HG03565 (cell line): Measurements from ENCODE around the gene TMEM184C.
A peak's percentile ranks its signal among the peaks of the same experiment; 100 is the strongest.

Experiments
- ATAC-seq: cut with Tn5 transposase; IDR thresholded peaks from one replicate; pipeline ENCODE4 v1.9.1; 2021; ENCODE audit warnings: mild to moderate bottlenecking, moderate library complexity; ENCODE audit not compliant: unreplicated experiment

The TMEM184C gene

DNA sequence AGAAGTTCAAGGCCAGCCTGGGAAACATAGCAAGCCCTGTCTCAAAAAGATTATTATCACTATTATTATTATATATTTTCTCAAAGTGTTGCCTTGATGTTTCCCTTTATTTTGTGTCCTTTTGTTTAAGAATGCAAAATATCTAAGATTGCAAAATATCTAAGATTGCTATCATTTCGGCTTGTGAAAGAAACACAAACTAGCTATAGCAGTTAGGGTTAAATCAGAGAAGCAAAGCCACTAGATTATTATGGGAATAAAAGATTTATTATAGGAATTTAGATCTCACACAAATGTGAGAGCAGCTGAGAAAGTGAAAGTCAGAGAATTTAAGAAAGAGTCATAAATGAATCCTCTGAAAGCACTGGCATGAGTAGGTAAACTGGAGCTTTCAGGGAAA lies 18.0 kb upstream of the TMEM184C start:
- no peak for ATAC-seq

DNA sequence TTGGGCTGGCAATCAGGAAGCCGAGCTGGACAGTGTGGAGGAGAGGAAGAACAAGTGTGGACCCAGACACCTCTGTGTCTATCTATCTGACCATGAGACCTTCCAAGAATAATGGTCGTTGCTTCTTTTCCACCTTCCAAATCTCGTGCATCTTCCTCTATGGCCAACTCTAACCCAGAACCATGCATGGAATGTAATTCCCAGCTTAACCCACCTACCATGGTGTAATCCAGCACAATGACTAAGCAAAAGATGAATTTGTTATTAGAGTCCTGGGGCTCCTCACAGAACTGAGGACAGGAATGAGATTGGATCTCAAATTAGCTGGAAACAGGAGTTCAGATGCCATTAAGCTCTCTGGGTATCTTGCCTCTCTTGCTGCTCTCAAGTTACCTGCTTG lies 17.4 kb upstream of the TMEM184C start:
- no peak for ATAC-seq

DNA sequence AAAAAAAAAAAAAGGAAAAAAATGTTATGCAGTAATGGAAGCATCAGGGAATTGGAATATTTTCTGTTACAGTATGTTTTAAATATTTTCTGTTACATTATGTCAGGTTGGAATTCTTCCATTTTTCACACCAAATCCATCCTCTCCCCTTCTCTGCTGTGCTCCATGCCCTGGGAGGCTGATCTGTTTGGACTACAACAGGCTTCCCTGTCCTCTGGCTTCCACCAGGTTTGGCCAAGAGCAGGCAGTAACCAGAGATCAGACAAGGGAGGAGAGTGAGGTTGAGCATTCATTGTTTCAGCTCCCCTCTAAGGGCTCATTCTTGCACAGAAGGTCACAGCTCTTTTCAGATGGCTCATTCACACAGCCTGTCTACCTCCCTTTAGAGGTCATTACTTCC lies 11.7 kb upstream of the TMEM184C start:
- ATAC-seq: no peak

GRCh38 chr4:147607471-147607870 lies 9.7 kb upstream of the TMEM184C start:
- ATAC-seq: no peak

DNA sequence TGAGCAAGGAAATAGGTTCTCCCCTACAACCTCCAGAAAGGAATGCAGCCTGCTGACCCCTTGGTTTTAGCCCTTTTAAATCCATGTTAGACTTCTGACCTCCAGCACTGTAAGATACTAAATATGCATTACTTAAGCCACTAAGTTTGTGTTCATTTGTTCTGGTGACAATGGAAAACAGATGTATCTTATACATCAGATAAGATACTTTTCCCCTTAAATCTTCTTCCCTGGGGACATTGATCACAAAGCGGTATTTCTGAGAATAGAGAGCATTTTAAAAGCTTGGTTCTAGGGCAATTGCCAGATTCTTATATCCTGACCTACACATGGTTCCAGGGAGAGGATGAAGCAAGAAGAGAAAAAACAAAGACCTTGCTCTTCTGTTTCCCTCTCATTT lies 6.5 kb upstream of the TMEM184C start:
- ATAC-seq: no peak

- no peak for ATAC-seq
Measured at GRCh38 chr4:147616849-147617172, 386 bp upstream of the TMEM184C start.

GRCh38 chr4:147617841-147618691 lies 869 bp downstream of the TMEM184C start:
- ATAC-seq: peak; percentile 5

DNA sequence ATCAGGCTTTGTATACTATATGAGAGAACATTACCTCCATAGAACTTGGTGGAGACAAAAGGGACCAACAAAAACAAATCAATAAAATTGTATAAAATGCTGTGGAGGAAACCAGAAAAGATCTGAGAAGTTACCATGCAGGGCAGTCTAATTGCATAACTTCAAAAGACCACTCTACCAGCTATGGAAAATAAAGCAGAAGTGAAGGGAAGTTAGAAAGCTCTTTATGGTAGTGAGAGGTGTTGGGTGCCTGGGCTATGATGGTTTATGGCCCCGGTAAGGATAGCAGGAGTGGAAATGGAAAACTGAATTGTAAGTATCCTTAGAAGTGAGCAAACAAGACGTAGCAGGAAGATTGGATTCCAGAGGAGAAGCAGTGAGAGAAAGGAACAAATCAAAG lies 3.1 kb downstream of the TMEM184C start:
- no peak for ATAC-seq

DNA sequence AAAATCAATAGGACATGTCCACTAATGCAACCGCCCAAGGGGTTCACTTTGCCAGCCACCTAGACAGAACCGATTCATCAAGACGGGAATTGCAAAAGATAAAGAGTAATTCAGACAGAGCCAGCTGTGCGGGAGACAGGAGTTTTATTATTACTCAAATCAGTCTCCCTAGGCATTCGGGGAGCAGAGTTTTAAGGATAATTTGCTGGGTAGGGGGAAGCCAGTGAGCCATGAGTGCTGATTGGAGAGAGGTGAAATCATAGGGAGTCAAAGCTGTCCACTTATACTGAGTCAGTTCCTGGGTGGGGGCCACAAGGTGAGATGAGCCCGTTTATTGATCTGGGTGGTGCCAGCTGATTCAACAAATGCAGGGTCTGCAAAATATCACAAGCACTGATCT lies 8.5 kb downstream of the TMEM184C start:
- no peak for ATAC-seq

DNA sequence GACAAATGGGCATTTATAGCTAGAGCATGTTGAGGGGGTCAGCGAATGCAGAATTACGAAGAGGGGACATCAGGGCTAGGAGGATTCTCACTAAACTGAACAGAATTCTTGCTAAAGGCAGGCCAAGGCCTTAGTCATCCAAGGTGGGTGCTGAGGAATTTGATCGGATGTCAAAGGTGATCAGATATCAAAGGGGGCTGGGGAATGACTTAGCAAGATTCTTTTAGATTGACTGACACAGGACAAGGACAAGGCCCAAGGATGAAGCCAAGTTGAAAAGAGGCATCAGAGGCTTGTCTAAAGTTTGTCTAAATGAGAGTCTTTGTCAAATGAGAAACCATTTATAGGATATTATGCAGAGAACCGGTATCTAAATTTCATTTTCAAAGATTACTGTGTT lies 9.7 kb downstream of the TMEM184C start:
- no peak for ATAC-seq

DNA sequence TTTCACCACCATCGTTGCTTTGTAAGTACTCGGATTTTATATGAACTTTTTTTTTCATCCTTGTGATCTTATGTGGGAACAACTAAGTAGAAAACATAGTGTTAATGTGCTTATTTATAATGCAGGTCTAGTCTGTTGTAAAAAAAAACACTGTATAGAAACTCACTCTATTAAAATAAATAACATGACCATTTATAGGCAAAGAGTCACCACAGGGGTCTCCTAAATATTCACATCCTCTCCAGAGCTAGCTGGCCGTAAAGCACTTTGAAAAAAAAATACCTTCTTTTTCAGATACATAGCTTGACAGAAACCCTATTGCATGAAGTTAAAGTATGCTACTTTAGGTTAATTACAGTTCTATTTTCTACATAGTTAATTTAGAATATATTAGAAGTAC lies 11.2 kb downstream of the TMEM184C start:
- no peak for ATAC-seq

DNA sequence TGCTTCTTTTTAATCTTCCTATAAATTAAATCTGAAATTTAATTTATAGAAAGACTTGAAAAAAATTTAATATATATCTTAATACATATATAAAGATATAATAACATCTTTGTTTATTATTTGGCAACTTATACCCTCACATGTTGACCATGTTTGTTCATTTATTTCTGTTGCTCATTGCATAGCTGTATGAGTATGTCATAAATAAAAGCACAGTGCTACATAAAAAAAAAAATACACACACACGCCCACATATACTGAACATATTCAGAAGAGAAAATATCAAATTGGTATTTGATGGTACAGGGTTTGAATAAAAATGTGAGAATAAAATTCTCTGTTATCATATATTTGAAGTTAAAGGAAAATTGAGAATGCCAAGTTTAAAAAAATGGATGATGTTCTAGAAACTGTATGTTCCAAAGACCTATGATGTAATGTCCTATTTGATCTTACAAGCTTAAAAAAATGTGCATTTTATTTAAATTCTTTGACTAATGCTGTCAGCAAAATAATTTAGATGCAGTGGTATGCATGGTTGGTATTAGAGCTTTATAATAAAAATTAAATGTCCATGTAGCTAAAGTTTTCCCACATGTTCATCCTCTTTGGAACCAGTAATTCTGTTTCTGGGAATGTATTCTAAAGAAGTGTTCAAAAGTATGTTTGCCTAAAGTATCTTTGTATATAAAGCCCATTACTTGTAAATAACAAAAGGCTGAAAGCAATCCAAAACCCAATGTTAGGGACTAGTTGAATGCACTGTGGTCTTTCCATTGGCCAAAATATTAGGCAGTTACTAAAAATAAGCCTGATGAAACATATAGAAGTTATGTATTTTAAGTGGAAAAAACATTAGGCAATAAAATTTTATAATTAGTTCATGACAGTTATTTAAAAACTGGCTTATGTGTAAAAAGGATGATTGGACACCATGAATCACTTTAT lies 12.9 kb downstream of the TMEM184C start:
- ATAC-seq: no peak

DNA sequence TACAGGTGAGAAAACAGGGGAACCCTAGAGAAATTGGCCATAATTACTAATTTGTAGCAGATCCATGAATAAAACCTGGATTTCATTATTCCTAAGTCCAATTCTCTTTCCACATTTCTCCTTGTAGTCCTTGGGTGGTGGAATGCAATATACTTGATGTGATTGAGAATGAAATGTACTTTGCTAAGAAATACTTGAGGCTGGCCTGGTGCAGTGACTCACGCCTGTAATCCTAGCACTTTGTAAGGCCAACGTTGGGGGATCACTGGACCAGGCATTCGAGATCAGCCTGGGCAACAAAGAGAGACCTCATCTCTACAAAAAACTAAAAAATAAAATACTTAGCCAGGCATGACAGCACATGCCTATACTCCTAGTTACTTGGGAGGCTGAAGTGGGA lies 15.9 kb downstream of the TMEM184C start:
- no peak for ATAC-seq

- ATAC-seq: no peak
Measured at GRCh38 chr4:147633643-147634042, 16.4 kb downstream of the TMEM184C start.

DNA sequence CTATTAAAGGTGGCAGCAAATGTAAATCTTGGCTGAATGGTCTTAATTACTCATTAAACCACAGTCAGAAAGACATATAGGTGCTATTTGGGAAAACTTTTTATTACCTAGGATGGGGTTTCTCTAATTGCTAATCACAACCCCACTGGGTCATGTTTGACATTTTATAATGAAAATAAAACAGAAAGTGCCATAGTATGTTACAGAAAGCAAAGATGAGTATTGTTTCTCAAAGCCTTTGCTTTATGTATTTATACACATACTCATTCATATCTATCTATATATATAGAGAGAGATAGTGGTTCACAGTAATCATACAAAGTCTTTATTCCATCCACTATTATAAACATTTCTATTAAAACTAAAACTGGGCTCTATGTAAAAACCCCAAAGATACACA lies 18.2 kb downstream of the TMEM184C start:
- ATAC-seq: no peak

DNA sequence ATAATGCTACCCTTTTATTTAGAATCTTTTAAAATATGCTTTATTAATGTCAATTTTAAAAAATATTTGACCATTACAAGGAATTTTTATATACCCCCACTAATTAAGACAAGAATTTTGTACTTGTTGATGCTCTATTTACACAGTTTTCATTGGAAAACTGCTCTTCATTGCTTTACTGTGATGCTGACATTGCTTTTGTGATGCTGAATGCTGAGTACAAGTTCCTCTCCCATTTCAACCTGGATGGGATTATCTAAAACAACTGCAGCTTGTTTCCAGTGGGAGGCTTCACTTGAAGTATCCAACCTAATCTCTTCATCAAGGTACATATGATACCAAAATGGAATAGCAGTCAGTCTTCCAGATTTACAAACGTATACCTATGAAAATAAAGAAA lies 21.2 kb downstream of the TMEM184C start:
- ATAC-seq: no peak

GRCh38 chr4:147638942-147639341 lies 21.7 kb downstream of the TMEM184C start:
- ATAC-seq: peak; percentile 72

DNA sequence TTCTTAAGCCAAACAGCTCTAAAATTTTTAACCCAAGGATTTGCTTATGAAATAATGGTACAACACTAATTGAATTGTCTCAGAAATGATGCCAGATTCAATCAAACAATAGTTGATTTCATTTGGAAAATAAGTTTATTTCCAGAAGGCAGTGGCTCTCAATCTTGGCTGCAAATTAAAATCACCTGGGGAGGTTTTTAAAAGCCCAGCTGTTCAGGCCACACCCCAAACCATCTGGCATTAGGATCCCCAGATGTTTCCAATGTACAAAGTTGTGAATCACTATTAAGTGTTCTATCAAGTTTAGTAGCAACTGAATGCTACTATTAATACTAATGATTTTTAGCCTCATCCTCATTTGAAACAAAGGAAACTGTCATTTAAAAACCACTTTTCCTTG lies 22.2 kb downstream of the TMEM184C start:
- no peak for ATAC-seq

DNA sequence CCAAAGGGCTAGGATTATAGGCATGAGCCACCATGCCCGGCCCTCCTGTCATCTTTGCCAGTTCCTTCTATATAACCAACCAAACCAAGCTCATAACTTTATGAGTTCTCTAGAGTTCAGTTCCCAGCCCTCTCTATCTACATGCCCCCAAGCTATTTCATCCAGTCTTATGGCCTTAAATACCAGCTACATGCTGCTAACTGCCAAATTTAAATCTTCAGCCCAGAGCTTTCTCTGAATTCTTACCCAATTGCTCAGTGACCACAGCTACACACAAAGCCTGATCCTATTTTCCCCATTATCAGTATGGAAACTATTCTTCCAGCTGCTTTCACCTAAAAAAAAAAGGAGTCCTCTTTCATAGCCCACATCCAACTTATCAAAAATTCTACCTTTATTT lies 23.1 kb downstream of the TMEM184C start:
- ATAC-seq: no peak

GRCh38 chr4:147643616-147644015 lies 26.4 kb downstream of the TMEM184C start:
- no peak for ATAC-seq

- no peak for ATAC-seq
Measured at GRCh38 chr4:147644471-147644870, 27.3 kb downstream of the TMEM184C start.

- ATAC-seq: no peak
Measured at GRCh38 chr4:147645099-147645498, 27.9 kb downstream of the TMEM184C start.
